Type B pancreatic cell (in vitro differentiated cells): ENCODE measurements around the gene ABCC11. TPM values are rescaled to one million over a fixed set of nuclear protein-coding genes. Genes with fewer than 3 reads are reported as not detected.

Experiments used
- DNase-seq: peaks from one replicate; pipeline ENCODE4 v3.0.0; 2021; ENCODE audit warnings: mixed read lengths; ENCODE audit not compliant: unreplicated experiment; ENCODE audit errors: extremely low spot score
- H3K27ac Mint-ChIP-seq: 2 replicates; pipeline ENCODE4 v1.8.0; 2021; ENCODE audit warnings: mild to moderate bottlenecking, mixed read lengths
- H3K27me3 Mint-ChIP-seq: 2 replicates; pipeline ENCODE4 v1.8.0; 2021; ENCODE audit warnings: mixed read lengths
- H3K36me3 Mint-ChIP-seq: 2 replicates; pipeline ENCODE4 v1.8.0; 2021; ENCODE audit warnings: mixed read lengths
- H3K4me1 Mint-ChIP-seq: one replicate; pipeline ENCODE4 v1.8.0; 2021; ENCODE audit warnings: mixed read lengths; ENCODE audit not compliant: unreplicated experiment
- H3K4me3 Mint-ChIP-seq: 2 replicates; pipeline ENCODE4 v1.8.0; 2021; ENCODE audit warnings: mild to moderate bottlenecking, mixed read lengths
- H3K9me3 Mint-ChIP-seq: 2 replicates; pipeline ENCODE4 v1.8.0; 2021; ENCODE audit warnings: mixed read lengths
- total RNA-seq: library from RNA; stranded (reverse); gene quantifications from 2 replicates; pipeline ENCODE4 v1.2.1, GENCODE V29; 2021; ENCODE audit warnings: low replicate concordance
- TF ChIP-seq, protein P1 (sequence below): fragments of 200-600 bp; sonication (generic); conservative IDR thresholded peaks from 2 replicates; pipeline ENCODE4 v1.5.0; 2021; ENCODE audit warnings: antibody characterized with exemption, mild to moderate bottlenecking

ABCC11 gene
- total RNA-seq, 1 donor from 2014 or later = 0.07 TPM

GRCh38 chr16:48158296-48158695 is 89.0 kb downstream of the ABCC11 start:
- Mint-ChIP-seq H3K9me3 (no peaks in the 10 kb centered on the region), H3K27me3 (peaks cover 15% of the 10 kb centered on the region), H3K36me3 (no peaks in the 10 kb centered on the region), H3K4me1 (peaks cover 7% of the 10 kb centered on the region), H3K27ac (no peak overlapping the region), H3K4me3 (no peak overlapping the region)
- DNase-seq = no peak
- TF ChIP-seq, protein P1, sequence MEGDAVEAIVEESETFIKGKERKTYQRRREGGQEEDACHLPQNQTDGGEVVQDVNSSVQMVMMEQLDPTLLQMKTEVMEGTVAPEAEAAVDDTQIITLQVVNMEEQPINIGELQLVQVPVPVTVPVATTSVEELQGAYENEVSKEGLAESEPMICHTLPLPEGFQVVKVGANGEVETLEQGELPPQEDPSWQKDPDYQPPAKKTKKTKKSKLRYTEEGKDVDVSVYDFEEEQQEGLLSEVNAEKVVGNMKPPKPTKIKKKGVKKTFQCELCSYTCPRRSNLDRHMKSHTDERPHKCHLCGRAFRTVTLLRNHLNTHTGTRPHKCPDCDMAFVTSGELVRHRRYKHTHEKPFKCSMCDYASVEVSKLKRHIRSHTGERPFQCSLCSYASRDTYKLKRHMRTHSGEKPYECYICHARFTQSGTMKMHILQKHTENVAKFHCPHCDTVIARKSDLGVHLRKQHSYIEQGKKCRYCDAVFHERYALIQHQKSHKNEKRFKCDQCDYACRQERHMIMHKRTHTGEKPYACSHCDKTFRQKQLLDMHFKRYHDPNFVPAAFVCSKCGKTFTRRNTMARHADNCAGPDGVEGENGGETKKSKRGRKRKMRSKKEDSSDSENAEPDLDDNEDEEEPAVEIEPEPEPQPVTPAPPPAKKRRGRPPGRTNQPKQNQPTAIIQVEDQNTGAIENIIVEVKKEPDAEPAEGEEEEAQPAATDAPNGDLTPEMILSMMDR = no peak

- Mint-ChIP-seq H3K27ac (no peak overlapping the region), H3K4me3 (no peak overlapping the region), H3K9me3 (no peaks in the 10 kb centered on the region), H3K36me3 (no peaks in the 10 kb centered on the region), H3K4me1 (peaks cover 7% of the 10 kb centered on the region), H3K27me3 (peaks cover 15% of the 10 kb centered on the region)
- TF ChIP-seq, protein P1 = no peak
- DNase-seq = no peak
These were observed 89.5 kb downstream of the ABCC11 start for GRCh38 chr16:48157794-48158193.

DNA sequence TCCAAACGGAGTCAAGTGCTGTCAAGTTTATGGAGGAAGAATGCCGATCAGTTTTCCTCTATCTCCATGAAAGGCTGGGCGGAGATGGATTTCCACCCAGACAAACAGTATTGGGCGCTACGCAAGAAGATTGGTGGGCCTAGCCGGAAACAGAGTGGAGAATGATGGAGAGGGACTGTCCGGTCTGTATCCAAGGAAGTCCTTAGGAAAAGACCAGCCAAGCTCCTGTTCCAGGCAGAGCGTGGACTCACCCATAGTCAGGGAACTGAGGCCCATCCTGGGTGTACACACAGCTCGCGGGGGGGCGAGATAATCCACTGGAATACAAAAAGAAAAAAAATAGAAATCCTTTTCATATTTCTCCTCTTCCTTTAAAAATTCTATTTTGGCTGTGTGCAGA is 90.0 kb downstream of the ABCC11 start:
- Mint-ChIP-seq H3K9me3 (no peaks in the 10 kb centered on the region), H3K27ac (no peak overlapping the region), H3K36me3 (no peaks in the 10 kb centered on the region), H3K27me3 (peaks cover 15% of the 10 kb centered on the region), H3K4me1 (peaks cover 7% of the 10 kb centered on the region), H3K4me3 (no peak overlapping the region)
- no peak for DNase-seq
- TF ChIP-seq, protein P1 = no peak

GRCh38 chr16:48156790-48157209 is 90.5 kb downstream of the ABCC11 start:
- no peak overlapping the region for H3K4me3 Mint-ChIP-seq
- peaks cover 2% of the 10 kb centered on the region for H3K4me1 Mint-ChIP-seq

DNA sequence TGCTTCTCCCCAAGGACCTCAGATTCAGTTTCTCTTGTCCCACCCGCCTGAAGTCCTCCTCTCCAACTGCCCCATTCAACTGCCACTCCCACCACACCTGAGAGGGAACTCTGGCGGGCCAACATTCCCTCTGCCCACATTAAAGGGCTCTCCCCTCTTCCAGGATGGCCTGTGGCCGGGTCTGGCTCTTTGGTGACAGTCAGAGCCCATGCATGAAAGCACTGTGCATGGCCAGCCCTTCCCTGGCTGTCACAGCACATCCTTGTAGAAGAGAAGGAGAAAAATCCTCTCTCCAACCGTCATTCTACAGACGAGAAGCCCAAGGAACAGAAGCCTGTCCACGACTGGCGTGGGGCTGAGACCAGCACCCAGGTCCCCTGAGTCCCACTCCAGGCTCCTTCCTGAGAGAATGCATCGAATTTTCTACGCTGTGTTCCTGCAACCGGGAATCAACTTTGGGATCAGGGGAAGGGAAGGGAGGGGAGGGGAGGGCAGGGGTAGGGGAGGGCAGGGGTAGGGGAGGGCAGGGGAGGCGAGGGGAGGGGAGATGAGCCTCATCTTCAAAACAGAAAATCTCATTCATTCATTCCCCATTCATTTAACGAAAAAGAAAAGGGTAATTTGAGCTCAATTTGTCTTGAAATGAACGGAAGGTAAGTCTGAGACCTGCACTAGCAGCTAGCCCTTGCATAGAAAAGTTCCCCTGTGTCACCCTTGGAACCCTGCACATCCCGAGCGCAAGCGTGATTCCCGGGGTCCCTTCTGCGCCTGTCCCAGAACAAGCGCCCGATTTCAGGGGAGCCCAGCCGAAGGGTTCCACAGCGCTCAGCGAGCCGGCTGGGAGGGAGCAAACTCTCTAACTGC is 91.2 kb downstream of the ABCC11 start, which contains the start of gene ABCC12:
Gene ABCC12 (minus strand): TSS at position 68 of the 864 bp plus-strand sequence. CDS start 9,569 bp downstream, outside the sequence.
- H3K4me1 Mint-ChIP-seq = no peaks in the 10 kb centered on the region
- DNase-seq = no peak
- H3K27ac Mint-ChIP-seq = no peak within 1 kb of the TSS
- no peak within 1 kb of the TSS for H3K4me3 Mint-ChIP-seq
- H3K36me3 Mint-ChIP-seq = no peaks in the 10 kb centered on the region
- no peaks in the 10 kb centered on the region for H3K9me3 Mint-ChIP-seq
- H3K27me3 Mint-ChIP-seq = peaks cover 15% of the 10 kb centered on the region
- TF ChIP-seq, protein P1 = no peak

More at GRCh38 chr16:48156790-48157209, 90.5 kb downstream of the ABCC11 start:
- H3K27ac Mint-ChIP-seq = no peak overlapping the region
- TF ChIP-seq, protein P1 = peak; percentile 98
- peaks cover 15% of the 10 kb centered on the region for H3K27me3 Mint-ChIP-seq
- no peaks in the 10 kb centered on the region for H3K9me3 Mint-ChIP-seq
- DNase-seq = peak; percentile 89
- H3K36me3 Mint-ChIP-seq = no peaks in the 10 kb centered on the region
